Measurements from ENCODE around the gene EHF. TPM values are rescaled to one million over a fixed set of nuclear protein-coding genes. Genes with fewer than 3 reads are reported as not detected.

The EHF gene
- polyA plus RNA-seq, 1 donor (not counting 4 experiments of a cell fraction or from before 2014, with no cell fraction given): 64.2 TPM

GRCh38 chr11:34616830-34617504, 3.9 kb upstream of the EHF start:
- Histone ChIP-seq H3K4me1 (ENCODE audit: control insufficient read depth, extremely low read depth, insufficient read depth, low read length) (peaks cover 14% of the 10 kb centered on the region), H4K20me1 (ENCODE audit: control insufficient read depth, extremely low read depth, insufficient read depth, low read length) (no peaks in the 10 kb centered on the region), H3K9me3 (ENCODE audit: control insufficient read depth, low read depth, low read length) (no peaks in the 10 kb centered on the region), H3K27me3 (ENCODE audit: control insufficient read depth, extremely low read depth, insufficient read depth, low read length) (no peaks in the 10 kb centered on the region), H3K4me3 (ENCODE audit: control insufficient read depth in 2 of 3, extremely low read depth in 1 of 3, insufficient read depth in 2 of 3, low read depth in 1 of 3, low read length in 3 of 3) (no peak overlapping the region), H3K79me2 (ENCODE audit: control insufficient read depth, insufficient read depth, low read length) (peaks cover 10% of the 10 kb centered on the region), H3K9ac (ENCODE audit: control insufficient read depth, extremely low read depth, insufficient read depth, low read length) (no peak overlapping the region), H3K9me1 (ENCODE audit: control insufficient read depth, extremely low read depth, insufficient read depth, low read length) (no peaks in the 10 kb centered on the region), H3K27ac (ENCODE audit: control insufficient read depth, insufficient read depth, low read length) (no peak overlapping the region), H3K36me3 (ENCODE audit: control insufficient read depth in 2 of 2, extremely low read depth in 1 of 2, insufficient read depth in 2 of 2, low read length in 2 of 2) (no peaks in the 10 kb centered on the region), H2AFZ (ENCODE audit: control insufficient read depth, low read length) (no peak overlapping the region), H3K4me2 (ENCODE audit: control insufficient read depth, extremely low read depth, insufficient read depth, low read depth, low read length) (no peak overlapping the region)
- TF ChIP-seq CTCF (optimal IDR thresholded peaks at IDR 0.05 in 1 of 3, IDR thresholded peaks at IDR 0.05 in 1 of 3, conservative IDR thresholded peaks at IDR 0.05 in 1 of 3; ENCODE audit: extremely low read depth in 1 of 3, insufficient read depth in 2 of 3, low read length in 3 of 3): no peak
- no peak for TF ChIP-seq EZH2 (IDR thresholded peaks at IDR 0.05; ENCODE audit: low read length)
- DNase-seq (ENCODE audit: low read depth, low spot score): no peak
- no peak for FAIRE-seq
- dilution Hi-C loops (cut with MboI; ENCODE audit: extremely low pct_ligation_motif_present, low sequenced_read_pairs): no loop called here

GRCh38 chr11:34618406-34618805, 2.5 kb upstream of the EHF start:
- Histone ChIP-seq H2AFZ (ENCODE audit: control insufficient read depth, low read length) (no peak overlapping the region), H3K9ac (ENCODE audit: control insufficient read depth, extremely low read depth, insufficient read depth, low read length) (no peak overlapping the region), H3K4me1 (ENCODE audit: control insufficient read depth, extremely low read depth, insufficient read depth, low read length) (peaks cover 26% of the 10 kb centered on the region), H3K4me3 (ENCODE audit: control insufficient read depth in 2 of 3, extremely low read depth in 1 of 3, insufficient read depth in 2 of 3, low read depth in 1 of 3, low read length in 3 of 3) (no peak overlapping the region), H3K4me2 (ENCODE audit: control insufficient read depth, extremely low read depth, insufficient read depth, low read depth, low read length) (no peak overlapping the region), H3K9me3 (ENCODE audit: control insufficient read depth, low read depth, low read length) (no peaks in the 10 kb centered on the region), H3K79me2 (ENCODE audit: control insufficient read depth, insufficient read depth, low read length) (peaks cover 24% of the 10 kb centered on the region), H3K36me3 (ENCODE audit: control insufficient read depth in 2 of 2, extremely low read depth in 1 of 2, insufficient read depth in 2 of 2, low read length in 2 of 2) (peaks cover 2 to 8% of the 10 kb centered on the region in 2 experiments), H3K9me1 (ENCODE audit: control insufficient read depth, extremely low read depth, insufficient read depth, low read length) (no peaks in the 10 kb centered on the region), H4K20me1 (ENCODE audit: control insufficient read depth, extremely low read depth, insufficient read depth, low read length) (no peaks in the 10 kb centered on the region), H3K27me3 (ENCODE audit: control insufficient read depth, extremely low read depth, insufficient read depth, low read length) (no peaks in the 10 kb centered on the region), H3K27ac (ENCODE audit: control insufficient read depth, insufficient read depth, low read length) (no peak overlapping the region)
- dilution Hi-C loops (cut with MboI; ENCODE audit: extremely low pct_ligation_motif_present, low sequenced_read_pairs): no loop called here
- FAIRE-seq (no peak), DNase-seq (ENCODE audit: low read depth, low spot score) (no peak)
- no peak for TF ChIP-seq CTCF (optimal IDR thresholded peaks at IDR 0.05 in 1 of 3, IDR thresholded peaks at IDR 0.05 in 1 of 3, conservative IDR thresholded peaks at IDR 0.05 in 1 of 3; ENCODE audit: extremely low read depth in 1 of 3, insufficient read depth in 2 of 3, low read length in 3 of 3)
- TF ChIP-seq EZH2 (IDR thresholded peaks at IDR 0.05; ENCODE audit: low read length): no peak

Data from keratinocyte (primary cell).